ENCODE data around the gene CNTRL.

DNA sequence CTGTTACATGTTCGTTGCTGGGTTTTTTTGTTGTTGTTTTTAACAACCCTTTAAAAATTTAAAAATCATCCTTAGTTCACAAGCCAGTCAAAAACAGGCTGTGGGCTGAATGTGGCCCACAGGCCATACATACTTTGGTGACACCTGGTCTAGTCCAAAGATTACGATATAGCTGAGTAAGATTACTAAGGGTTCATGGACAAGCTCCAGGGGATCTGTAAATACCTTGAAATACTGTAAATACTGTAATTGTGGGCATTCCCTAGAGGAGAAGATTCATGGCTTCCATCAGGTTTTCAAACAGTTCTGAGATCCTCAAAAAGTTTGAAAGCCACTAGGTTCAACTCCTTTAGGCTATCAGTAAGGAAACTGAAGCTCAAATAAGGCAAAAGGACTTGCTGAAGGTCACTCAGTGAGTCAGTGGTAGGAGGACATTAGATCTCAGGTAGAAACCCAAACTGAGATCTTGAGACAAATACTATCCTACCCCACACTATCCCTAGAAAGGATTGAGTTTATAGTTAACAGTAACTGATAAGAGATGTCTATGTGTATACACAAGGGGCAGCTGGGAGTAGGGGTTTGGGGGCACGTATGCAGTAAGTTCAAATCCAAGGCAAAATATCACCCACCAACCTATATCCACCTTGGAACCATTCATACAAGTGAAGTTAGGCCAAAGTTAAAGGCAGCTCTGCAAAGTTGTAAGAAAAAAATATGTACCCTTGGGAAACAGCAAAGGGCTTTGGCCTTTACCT lies 109.1 kb downstream of the CNTRL start:
- TF ChIP-seq, protein P1, sequence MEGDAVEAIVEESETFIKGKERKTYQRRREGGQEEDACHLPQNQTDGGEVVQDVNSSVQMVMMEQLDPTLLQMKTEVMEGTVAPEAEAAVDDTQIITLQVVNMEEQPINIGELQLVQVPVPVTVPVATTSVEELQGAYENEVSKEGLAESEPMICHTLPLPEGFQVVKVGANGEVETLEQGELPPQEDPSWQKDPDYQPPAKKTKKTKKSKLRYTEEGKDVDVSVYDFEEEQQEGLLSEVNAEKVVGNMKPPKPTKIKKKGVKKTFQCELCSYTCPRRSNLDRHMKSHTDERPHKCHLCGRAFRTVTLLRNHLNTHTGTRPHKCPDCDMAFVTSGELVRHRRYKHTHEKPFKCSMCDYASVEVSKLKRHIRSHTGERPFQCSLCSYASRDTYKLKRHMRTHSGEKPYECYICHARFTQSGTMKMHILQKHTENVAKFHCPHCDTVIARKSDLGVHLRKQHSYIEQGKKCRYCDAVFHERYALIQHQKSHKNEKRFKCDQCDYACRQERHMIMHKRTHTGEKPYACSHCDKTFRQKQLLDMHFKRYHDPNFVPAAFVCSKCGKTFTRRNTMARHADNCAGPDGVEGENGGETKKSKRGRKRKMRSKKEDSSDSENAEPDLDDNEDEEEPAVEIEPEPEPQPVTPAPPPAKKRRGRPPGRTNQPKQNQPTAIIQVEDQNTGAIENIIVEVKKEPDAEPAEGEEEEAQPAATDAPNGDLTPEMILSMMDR (IDR thresholded peaks at IDR 0.05; ENCODE audit: low read depth, low read length, missing input control): no peak
- no peak for TF ChIP-seq RAD21 (IDR thresholded peaks at IDR 0.05)

Measured in liver (tissue), 3 donors.